SK-N-MC (cell line): Measurements from ENCODE around the gene C12orf57.

ENCODE experiments used
- EZH2 ChIP-seq: fragments of 200-600 bp; sonication (generic); IDR thresholded peaks from one replicate; pipeline ENCODE4 v1.6.1; 2017; ENCODE audit warnings: antibody characterized with exemption
- FOXP2 ChIP-seq: optimal IDR thresholded peaks from 2 replicates; pipeline ENCODE3; 2011; ENCODE audit warnings: mild to moderate bottlenecking, moderate library complexity; ENCODE audit not compliant: insufficient read depth; ENCODE audit errors: extremely low read length, control extremely low read depth
- POLR2AphosphoS5 ChIP-seq: IDR thresholded peaks from 2 replicates; pipeline ENCODE4 v1.6.1; 2012; ENCODE audit warnings: mild to moderate bottlenecking, low read depth, low read length, borderline replicate concordance

- no peak for TF ChIP-seq POLR2AphosphoS5
- no peak for TF ChIP-seq EZH2
- TF ChIP-seq FOXP2 = no peak
These were observed 19.4 kb downstream of the C12orf57 start for GRCh38 chr12:6963016-6963731.
